GM03348 (cell line): ENCODE data around the gene CPEB4.

Source experiments
- DNase-seq: peaks from one replicate; pipeline ENCODE4 v3.0.0; 2012; ENCODE audit warnings: low spot score

Gene CPEB4

GRCh38 chr5:173858670-173859407 is 29.3 kb upstream of the CPEB4 start:
- DNase-seq, result no peak

GRCh38 chr5:173859408-173860159 is 28.6 kb upstream of the CPEB4 start:
- no peak for DNase-seq

GRCh38 chr5:173862047-173862477 is 26.1 kb upstream of the CPEB4 start:
- no peak for DNase-seq

- DNase-seq, result no peak
These were observed 24.8 kb upstream of the CPEB4 start for GRCh38 chr5:173863359-173863758.

- no peak for DNase-seq
These were observed 23.8 kb upstream of the CPEB4 start for GRCh38 chr5:173864126-173865050.

- DNase-seq, result no peak
These were observed 21.8 kb upstream of the CPEB4 start for GRCh38 chr5:173866243-173866857.

- no peak for DNase-seq
These were observed 21.1 kb upstream of the CPEB4 start for GRCh38 chr5:173866858-173867679.

- no peak for DNase-seq
These were observed 19.9 kb upstream of the CPEB4 start for GRCh38 chr5:173868096-173868880.

- no peak for DNase-seq
These were observed 18.8 kb upstream of the CPEB4 start for GRCh38 chr5:173869316-173869715.

- DNase-seq, result no peak
These were observed 15.2 kb upstream of the CPEB4 start for GRCh38 chr5:173872957-173873305.

- DNase-seq, result no peak
These were observed 14.7 kb upstream of the CPEB4 start for GRCh38 chr5:173873306-173873922.

- DNase-seq, result no peak
These were observed 13.0 kb upstream of the CPEB4 start for GRCh38 chr5:173875189-173875588.

- DNase-seq, result no peak
These were observed 9.8 kb upstream of the CPEB4 start for GRCh38 chr5:173878224-173878967.

- peak; percentile 73 for DNase-seq
These were observed 7.7 kb upstream of the CPEB4 start for GRCh38 chr5:173880306-173880985.

- no peak for DNase-seq
These were observed 6.2 kb upstream of the CPEB4 start for GRCh38 chr5:173881811-173882575.

- no peak for DNase-seq
These were observed 5.5 kb upstream of the CPEB4 start for GRCh38 chr5:173882632-173883031.

GRCh38 chr5:173883347-173883924 is 4.7 kb upstream of the CPEB4 start:
- no peak for DNase-seq
